A549 (cell line): ENCODE data around the gene LMF2.

ENCODE experiments used
- ESRRA ChIP-seq: fragments of 150-350 bp; IDR thresholded peaks from 2 replicates; pipeline ENCODE4 v1.6.1; 2014; ENCODE audit warnings: mild to moderate bottlenecking, low read length, borderline replicate concordance
- JUNB ChIP-seq: fragments of >200 bp; sonication (Bioruptor Twin); formaldehyde crosslinking; IDR thresholded peaks from 2 replicates; pipeline ENCODE4 v1.6.1; 2016
- KDM1A ChIP-seq: fragments of 200-600 bp; sonication (generic); IDR thresholded peaks from 2 replicates; pipeline ENCODE4 v1.6.1; 2016; ENCODE audit warnings: low read depth, mild to moderate bottlenecking
- RCOR1 ChIP-seq: fragments of 150-350 bp; IDR thresholded peaks from 2 replicates; pipeline ENCODE4 v1.6.1; 2014; ENCODE audit warnings: antibody characterized with exemption, low read length, low read depth
- TF ChIP-seq, protein P1 (sequence below): fragments of >200 bp; sonication (Bioruptor Twin); formaldehyde crosslinking; IDR thresholded peaks from 3 replicates; pipeline ENCODE4 v1.5.1; 2016
- TF ChIP-seq, protein P2 (sequence below): fragments of 150-350 bp; IDR thresholded peaks from 2 replicates; pipeline ENCODE4 v1.6.1; 2014; ENCODE audit warnings: low read depth, mild to moderate bottlenecking, low read length

DNA sequence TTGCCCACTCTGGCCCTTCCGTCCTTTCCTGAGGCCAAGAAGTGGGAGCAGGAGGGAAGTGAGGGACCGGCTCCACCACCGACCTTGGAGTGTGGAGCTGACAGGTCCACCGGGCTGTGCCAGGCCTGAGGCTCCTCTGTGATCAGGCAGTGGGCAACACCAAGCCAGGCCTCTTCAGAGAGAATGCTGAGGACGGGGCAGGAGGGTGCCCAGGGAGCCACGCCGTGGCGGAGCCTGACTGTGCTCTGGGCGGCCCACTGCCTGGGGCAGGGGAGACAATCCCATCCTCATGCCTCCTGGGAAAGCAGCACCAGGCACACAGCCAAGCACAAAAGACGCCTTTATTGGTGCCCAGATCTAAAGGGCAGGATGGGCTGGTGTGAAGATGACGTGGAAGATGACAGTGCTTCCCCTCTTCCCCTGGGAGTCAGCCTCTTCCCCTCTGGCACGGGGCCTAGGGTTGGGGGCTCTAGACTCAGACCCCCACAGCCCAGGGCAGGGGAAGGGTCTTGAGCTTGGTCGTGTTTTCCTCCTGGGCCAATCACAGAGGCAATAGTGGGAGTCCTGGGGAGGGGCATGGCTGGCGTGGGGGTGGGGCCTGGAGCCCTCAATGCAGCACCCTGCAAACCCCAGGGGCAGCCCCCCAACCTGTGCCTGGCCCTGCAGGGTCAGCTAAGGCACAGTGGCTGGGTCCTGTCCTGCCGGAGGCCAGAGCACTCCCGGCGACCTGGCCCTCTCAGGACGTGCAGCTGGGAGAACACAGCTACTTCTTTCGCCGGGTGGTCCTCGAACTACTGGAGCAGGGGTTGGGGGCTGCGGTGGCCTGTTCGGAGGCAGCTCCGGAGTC, 4.7 kb downstream of the LMF2 start:
- TF ChIP-seq, protein P1, sequence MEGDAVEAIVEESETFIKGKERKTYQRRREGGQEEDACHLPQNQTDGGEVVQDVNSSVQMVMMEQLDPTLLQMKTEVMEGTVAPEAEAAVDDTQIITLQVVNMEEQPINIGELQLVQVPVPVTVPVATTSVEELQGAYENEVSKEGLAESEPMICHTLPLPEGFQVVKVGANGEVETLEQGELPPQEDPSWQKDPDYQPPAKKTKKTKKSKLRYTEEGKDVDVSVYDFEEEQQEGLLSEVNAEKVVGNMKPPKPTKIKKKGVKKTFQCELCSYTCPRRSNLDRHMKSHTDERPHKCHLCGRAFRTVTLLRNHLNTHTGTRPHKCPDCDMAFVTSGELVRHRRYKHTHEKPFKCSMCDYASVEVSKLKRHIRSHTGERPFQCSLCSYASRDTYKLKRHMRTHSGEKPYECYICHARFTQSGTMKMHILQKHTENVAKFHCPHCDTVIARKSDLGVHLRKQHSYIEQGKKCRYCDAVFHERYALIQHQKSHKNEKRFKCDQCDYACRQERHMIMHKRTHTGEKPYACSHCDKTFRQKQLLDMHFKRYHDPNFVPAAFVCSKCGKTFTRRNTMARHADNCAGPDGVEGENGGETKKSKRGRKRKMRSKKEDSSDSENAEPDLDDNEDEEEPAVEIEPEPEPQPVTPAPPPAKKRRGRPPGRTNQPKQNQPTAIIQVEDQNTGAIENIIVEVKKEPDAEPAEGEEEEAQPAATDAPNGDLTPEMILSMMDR, result no peak
- TF ChIP-seq RCOR1 (no peak), ESRRA (no peak), KDM1A (no peak), JUNB (no peak)
- TF ChIP-seq, protein P2, sequence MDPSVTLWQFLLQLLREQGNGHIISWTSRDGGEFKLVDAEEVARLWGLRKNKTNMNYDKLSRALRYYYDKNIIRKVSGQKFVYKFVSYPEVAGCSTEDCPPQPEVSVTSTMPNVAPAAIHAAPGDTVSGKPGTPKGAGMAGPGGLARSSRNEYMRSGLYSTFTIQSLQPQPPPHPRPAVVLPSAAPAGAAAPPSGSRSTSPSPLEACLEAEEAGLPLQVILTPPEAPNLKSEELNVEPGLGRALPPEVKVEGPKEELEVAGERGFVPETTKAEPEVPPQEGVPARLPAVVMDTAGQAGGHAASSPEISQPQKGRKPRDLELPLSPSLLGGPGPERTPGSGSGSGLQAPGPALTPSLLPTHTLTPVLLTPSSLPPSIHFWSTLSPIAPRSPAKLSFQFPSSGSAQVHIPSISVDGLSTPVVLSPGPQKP, result no peak
